Aorta (tissue), 5 donors: Measurements from ENCODE around the gene PRPF6. TPM values are rescaled to one million over a fixed set of nuclear protein-coding genes. Genes with fewer than 3 reads are reported as not detected.

Source experiments
- ATAC-seq: fragments of 200-7000 bp; cut with Tn5 transposase; one replicate; pipeline ENCODE4 v1.9.1; 2022; ENCODE audit warnings: moderate library complexity; ENCODE audit not compliant: low FRiP score
- DNase-seq, 2 donors: peaks; one replicate each; pipeline ENCODE4 v3.0.0-alpha.2; 2020
- H3K27ac ChIP-seq, 2 donors: one replicate each; pipeline ENCODE4 v1.5.1; 2013; ENCODE audit warnings: low read length in 2 of 2, mild to moderate bottlenecking in 2 of 2, moderate library complexity in 2 of 2, control low read depth in 1 of 2, inconsistent platforms in 1 of 2, low read depth in 1 of 2
- H3K27me3 ChIP-seq, 2 donors: one replicate each; pipeline ENCODE4 v1.6.1; 2013; ENCODE audit warnings: control low read depth in 1 of 2, low read length in 1 of 2, mild to moderate bottlenecking in 1 of 2, moderate library complexity in 1 of 2; ENCODE audit not compliant: insufficient read depth in 2 of 2, control insufficient read depth in 1 of 2
- H3K36me3 ChIP-seq, 2 donors: one replicate each; pipeline ENCODE4 v1.6.1; 2013; ENCODE audit warnings: control low read depth in 1 of 2, low read length in 1 of 2, mild to moderate bottlenecking in 1 of 2; ENCODE audit not compliant: insufficient read depth in 2 of 2, control insufficient read depth in 1 of 2
- H3K4me1 ChIP-seq, 2 donors: one replicate each; pipeline ENCODE4 v1.6.1; 2013; ENCODE audit warnings: low read length in 2 of 2, control low read depth in 1 of 2, mild to moderate bottlenecking in 1 of 2, moderate library complexity in 1 of 2; ENCODE audit not compliant: insufficient read depth in 2 of 2, control insufficient read depth in 1 of 2
- H3K4me3 ChIP-seq, 2 donors: one replicate each; pipeline ENCODE4 v1.5.1; 2013; ENCODE audit warnings: low read length in 2 of 2, control low read depth in 1 of 2, mild to moderate bottlenecking in 1 of 2
- H3K9me3 ChIP-seq: one replicate; pipeline ENCODE4 v1.6.1; 2013; ENCODE audit warnings: mild to moderate bottlenecking, low read length; ENCODE audit not compliant: control insufficient read depth
- WGBS, 2 donors: extraction: QIAGEN DNeasy Blood & Tissue Kit; methylation state at CpG; one replicate each; pipeline ENCODE4 v1.1.7; 2013; 5-methylcytosine and 5-hydroxymethylcytosine counted together
- intact Hi-C, 2 donors: fragments of 100-400 bp; cut with DNase I; formaldehyde crosslinking; loops; one replicate each; pipeline versions ENCODE4 v1.14.2 to v1.15.0; 2022
- polyA plus RNA-seq, 2 donors: library from polyadenylated mRNA; stranded (reverse); fragments of 200-250 nt; gene quantifications; one replicate each; pipeline ENCODE4 v1.2.3, GENCODE V29; 2013
- total RNA-seq, 2 donors: library from RNA; stranded (reverse); fragmentation: NEBNext Ultra II Directional; extraction: Animal tissue kit (Norgen Biotek cat#: 25700); gene quantifications; one replicate each; pipeline ENCODE4 v1.2.1, GENCODE V29; 2021
- donor health status: healthy with polysubstance abuse.
- donor health status: Bipolar disorder and iron deficiency.
- donor health status: DM: no; HTN: no; CAD: no.
- donor health status: DM: no; HTN: no; CAD: no.
- donor health status: DM: yes; HTN: yes; CAD: no.

Gene PRPF6
- total and polyA plus RNA-seq, 4 donors = 20.9 to 59.1 (median 51.8) TPM

GRCh38 chr20:64035066-64035932 lies 54.4 kb downstream of the PRPF6 start:
- H3K9me3 ChIP-seq = no peaks in the 10 kb centered on the region
- H3K4me3 ChIP-seq = no peak overlapping the region
- intact Hi-C loops = no loop called here
- H3K36me3 ChIP-seq = peaks cover 0 to 6% of the 10 kb centered on the region in 2 donors
- ATAC-seq (no peak), DNase-seq (no peak)
- no peaks in the 10 kb centered on the region for H3K4me1 ChIP-seq
- H3K27ac ChIP-seq = no peak overlapping the region
- H3K27me3 ChIP-seq = no peaks in the 10 kb centered on the region
- 83% methylated on average over 17 of the region's 17 CpGs for WGBS, 2 donors

- Histone ChIP-seq H3K9me3 (no peaks in the 10 kb centered on the region), H3K27ac (no peak within 1 kb of the TSS), H3K27me3 (no peaks in the 10 kb centered on the region), H3K36me3 (peaks cover 0 to 4% of the 10 kb centered on the region in 2 donors), H3K4me1 (no peaks in the 10 kb centered on the region), H3K4me3 (no peak within 1 kb of the TSS)
- intact Hi-C loops = no loop called here
- ATAC-seq (no peak), DNase-seq (no peak)
- WGBS, 2 donors = 68 to 76% methylated on average over 10 of the region's 10 CpGs
Measured at GRCh38 chr20:64035933-64036345, 55.0 kb downstream of the PRPF6 start, which contains the start of gene C20orf204. Gene C20orf204, plus strand, starts transcription at chr20:64036182. Its CDS starts 142 bp downstream, at chr20:64036324.

DNA sequence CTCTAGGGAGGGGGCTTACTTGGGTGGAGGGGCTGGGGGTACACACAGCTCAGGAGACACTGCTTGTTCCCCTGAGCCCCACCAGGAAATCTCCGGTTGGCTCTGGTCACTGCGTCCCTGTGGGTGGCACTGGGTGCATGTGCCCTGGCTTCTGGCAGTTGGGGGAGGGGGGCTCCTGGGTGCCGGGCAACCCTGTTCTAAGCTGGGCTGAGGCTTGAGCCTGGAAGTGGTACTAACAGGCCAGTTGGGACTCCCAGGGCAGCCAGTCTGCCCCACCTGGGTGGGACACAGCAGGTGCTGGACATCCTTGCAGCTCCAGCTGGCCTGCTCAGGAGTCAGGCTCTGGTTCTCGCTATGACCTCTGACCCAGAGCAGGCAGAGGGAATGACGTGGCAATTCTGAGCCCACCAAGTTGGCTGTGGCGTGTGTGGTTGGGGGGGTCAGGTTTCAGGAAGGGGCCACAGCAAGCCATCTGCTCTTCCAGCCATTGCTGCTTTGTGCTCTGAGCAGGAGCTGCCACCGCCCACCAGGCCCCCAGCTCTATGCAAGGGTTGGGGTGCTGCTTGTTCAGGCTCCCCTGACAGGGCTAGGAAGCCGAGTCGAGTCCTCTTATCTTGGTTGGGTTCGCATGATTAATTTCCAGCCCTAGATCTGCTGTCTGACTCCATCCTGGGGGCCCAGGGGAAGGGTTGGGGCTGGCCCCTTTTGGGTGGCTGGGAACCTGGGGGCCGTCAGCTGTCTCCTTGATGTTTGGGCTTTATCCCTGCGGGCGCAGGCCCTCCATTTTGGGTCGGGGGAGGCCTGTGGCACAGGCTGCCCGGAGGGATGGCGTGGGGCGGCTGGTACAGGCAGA lies 55.6 kb downstream of the PRPF6 start:
- H3K36me3 ChIP-seq = peaks cover 0 to 4% of the 10 kb centered on the region in 2 donors
- intact Hi-C loops = no loop called here
- DNase-seq (no peak), ATAC-seq (no peak)
- 60 to 62% methylated on average over 17 of the region's 17 CpGs for WGBS, 2 donors
- H3K9me3 ChIP-seq = no peaks in the 10 kb centered on the region
- no peaks in the 10 kb centered on the region for H3K27me3 ChIP-seq
- H3K4me3 ChIP-seq = no peak overlapping the region
- no peak overlapping the region for H3K27ac ChIP-seq
- no peaks in the 10 kb centered on the region for H3K4me1 ChIP-seq

DNA sequence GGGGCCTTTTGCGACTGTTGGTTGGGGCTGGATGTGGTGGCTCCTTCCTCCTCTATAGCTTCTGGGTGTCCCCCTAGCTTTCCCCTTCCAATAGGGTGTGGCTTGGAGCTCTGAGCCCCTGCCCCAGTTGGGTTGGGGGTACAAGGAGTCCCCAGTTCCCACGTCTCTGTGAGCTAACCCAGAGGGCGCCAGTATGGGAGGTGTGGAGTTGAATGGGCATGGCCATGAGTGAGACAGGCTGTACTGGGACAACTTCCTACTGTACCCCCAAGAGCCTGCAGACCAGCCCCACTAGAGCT lies 56.2 kb downstream of the PRPF6 start:
- H3K9me3 ChIP-seq = no peaks in the 10 kb centered on the region
- H3K36me3 ChIP-seq = no peaks in the 10 kb centered on the region
- DNase-seq (no peak), ATAC-seq (no peak)
- H3K27me3 ChIP-seq = no peaks in the 10 kb centered on the region
- no peak overlapping the region for H3K4me3 ChIP-seq
- intact Hi-C loops = no loop called here
- H3K4me1 ChIP-seq = no peaks in the 10 kb centered on the region
- 67 to 71% methylated on average over 3 of the region's 3 CpGs for WGBS, 2 donors
- H3K27ac ChIP-seq = no peak overlapping the region

DNA sequence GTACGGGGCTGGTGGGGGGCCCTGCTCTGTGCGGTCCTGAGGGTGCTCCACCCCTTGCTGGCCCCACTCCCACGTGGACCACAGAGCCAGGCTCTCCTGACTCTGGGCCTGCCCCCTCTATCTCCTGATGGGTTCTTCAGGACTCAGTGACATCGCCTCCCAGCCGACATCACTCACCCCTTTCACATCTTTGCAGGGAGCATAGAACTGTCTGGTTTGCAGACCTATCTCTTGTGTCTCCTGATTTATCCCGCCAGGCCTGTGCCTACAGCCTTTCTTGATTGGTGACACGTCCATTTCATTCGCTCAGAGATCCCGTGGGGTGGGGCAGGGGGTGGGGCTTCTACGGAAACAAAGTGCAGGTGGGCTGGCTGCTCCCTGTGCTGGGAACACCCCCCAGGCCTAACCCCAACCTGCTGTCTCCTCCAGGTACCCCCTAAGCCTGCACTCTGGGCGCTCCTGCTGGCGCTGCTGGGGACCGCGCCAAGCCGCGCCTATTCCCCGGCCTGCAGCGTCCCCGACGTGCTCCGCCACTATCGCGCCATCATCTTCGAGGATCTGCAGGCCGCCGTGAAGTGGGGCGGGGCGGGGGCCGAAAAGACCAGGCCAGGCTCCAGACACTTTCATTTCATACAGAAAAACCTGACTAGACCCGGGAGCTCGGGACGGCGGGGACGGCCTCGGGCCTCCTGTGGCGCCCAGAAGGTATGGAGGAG lies 56.7 kb downstream of the PRPF6 start:
- Histone ChIP-seq H3K4me3 (no peak overlapping the region), H3K36me3 (no peaks in the 10 kb centered on the region), H3K27ac (no peak overlapping the region), H3K4me1 (no peaks in the 10 kb centered on the region), H3K27me3 (no peaks in the 10 kb centered on the region), H3K9me3 (no peaks in the 10 kb centered on the region)
- no peak for ATAC-seq
- DNase-seq = no peak
- intact Hi-C loops = loop anchor here in 1 of 2 donors (2.0 kb wide), 1 partner anchor 83 kb away; no protein-coding TSS in a partner anchor
- WGBS, 2 donors = 8 to 11% methylated on average over 33 to 36 of the region's 36 CpGs

DNA sequence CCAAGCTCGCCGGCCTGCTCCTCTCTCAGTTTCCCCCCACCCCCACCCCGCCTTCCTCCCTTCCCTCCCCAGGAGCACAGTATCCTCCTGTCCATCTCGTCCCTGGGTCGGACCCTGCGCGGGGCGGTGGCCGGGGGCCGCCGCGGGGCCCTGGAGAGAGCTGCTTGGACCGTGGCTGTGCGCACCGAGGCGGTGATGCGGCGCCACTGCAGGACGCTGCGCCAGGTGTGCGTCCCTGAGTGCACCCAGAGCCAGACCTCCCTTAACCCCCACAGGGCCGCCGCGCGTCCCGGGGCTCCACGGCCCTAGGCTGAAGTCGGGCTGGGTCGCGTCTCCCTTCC lies 57.3 kb downstream of the PRPF6 start:
- no peak overlapping the region for H3K4me3 ChIP-seq
- H3K27me3 ChIP-seq = no peaks in the 10 kb centered on the region
- H3K4me1 ChIP-seq = no peaks in the 10 kb centered on the region

GRCh38 chr20:64038565-64039292 lies 57.8 kb downstream of the PRPF6 start:
- Histone ChIP-seq H3K9me3 (no peaks in the 10 kb centered on the region), H3K4me1 (no peaks in the 10 kb centered on the region), H3K27ac (no peak overlapping the region), H3K4me3 (no peak overlapping the region), H3K27me3 (no peaks in the 10 kb centered on the region), H3K36me3 (no peaks in the 10 kb centered on the region)
- ATAC-seq (peak; percentile 88), DNase-seq (peak; percentile 77 to 92)
- intact Hi-C loops = loop anchor here (1.0 to 2.0 kb wide), 2 partner anchors 82 kb away; no protein-coding TSS in a partner anchor
- 0 to 1% methylated on average over 59 to 91 of the region's 91 CpGs for WGBS, 2 donors

More for the DNA sequence above, 57.3 kb downstream of the PRPF6 start:
- 2% methylated on average over 20 to 30 of the region's 30 CpGs for WGBS, 2 donors
- DNase-seq = no peak
- H3K36me3 ChIP-seq = no peaks in the 10 kb centered on the region
- no peak for ATAC-seq
- H3K27ac ChIP-seq = no peak overlapping the region
- intact Hi-C loops = loop anchor here in 1 of 2 donors (2.0 kb wide), 1 partner anchor 83 kb away; no protein-coding TSS in a partner anchor
- H3K9me3 ChIP-seq = no peaks in the 10 kb centered on the region
